Subcutaneous abdominal adipose tissue (tissue), 5 donors: Measurements from ENCODE around the gene GTF3A.

Experiments
- H3K27ac ChIP-seq: one replicate; pipeline ENCODE4 v1.7.0; 2013; ENCODE audit warnings: low read depth, mild to moderate bottlenecking, inconsistent platforms, low read length, moderate library complexity
- H3K27me3 ChIP-seq, 5 donors: one replicate each; pipeline ENCODE4 v1.7.0; 2013; ENCODE audit warnings: low read length in 5 of 5, inconsistent platforms in 1 of 5; ENCODE audit not compliant: control insufficient read depth in 5 of 5, insufficient read depth in 4 of 5
- H3K36me3 ChIP-seq, 5 donors: one replicate each; pipeline ENCODE4 v1.7.0; 2013; ENCODE audit warnings: low read length in 5 of 5; ENCODE audit not compliant: control insufficient read depth in 5 of 5, insufficient read depth in 5 of 5
- H3K4me1 ChIP-seq, 5 donors: one replicate each; pipeline ENCODE4 v1.7.0; 2013; ENCODE audit warnings: low read length in 5 of 5, mild to moderate bottlenecking in 3 of 5, moderate library complexity in 1 of 5; ENCODE audit not compliant: control insufficient read depth in 5 of 5, insufficient read depth in 5 of 5
- H3K4me3 ChIP-seq, 5 donors: one replicate each; pipeline ENCODE4 v1.7.0; 2013; ENCODE audit warnings: low read length in 5 of 5, low read depth in 1 of 5
- H3K9ac ChIP-seq, 5 donors: one replicate each; pipeline ENCODE4 v1.7.0; 2013; ENCODE audit warnings: low read length in 5 of 5, mild to moderate bottlenecking in 4 of 5, moderate library complexity in 3 of 5
- H3K9me3 ChIP-seq, 5 donors: one replicate each; pipeline ENCODE4 v1.7.0; 2013; ENCODE audit warnings: low read length in 5 of 5; ENCODE audit not compliant: control insufficient read depth in 5 of 5
- donor health status: healthy.
- donor health status: healthy.
- donor health status: healthy.
- donor health status: healthy.
- donor health status: healthy.

The GTF3A gene

DNA sequence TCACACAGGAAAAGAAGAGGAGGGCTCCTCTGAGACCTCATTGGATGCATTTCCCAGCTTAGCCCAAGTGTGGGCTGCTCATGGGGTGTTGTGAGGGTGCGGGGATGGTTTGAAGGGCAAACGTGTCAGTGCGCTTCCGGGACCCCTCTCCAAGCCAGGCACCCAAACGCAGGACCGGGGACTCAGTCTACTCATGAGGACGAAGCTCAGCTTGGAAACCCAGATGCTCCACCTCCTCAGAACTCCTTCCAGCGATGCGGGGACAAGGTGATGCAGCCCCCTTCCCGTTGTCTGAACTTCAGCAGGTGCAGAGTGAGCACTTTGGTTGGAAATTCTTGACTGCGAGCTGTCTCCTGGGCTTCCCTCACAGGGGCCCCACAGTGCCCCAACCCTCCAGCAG lies 59.0 kb downstream of the GTF3A start:
- no peak overlapping the region for H3K4me3 ChIP-seq
- H3K9me3 ChIP-seq = peaks cover 0 to 10% (median 6%) of the 10 kb centered on the region in 5 donors
- no peaks in the 10 kb centered on the region for H3K36me3 ChIP-seq
- H3K9ac ChIP-seq = no peak overlapping the region
- H3K4me1 ChIP-seq = peaks cover 0 to 6% (median 2%) of the 10 kb centered on the region in 5 donors
- H3K27ac ChIP-seq = no peak overlapping the region
- H3K27me3 ChIP-seq = no peaks in the 10 kb centered on the region
